ENCODE results near the gene KCNK4. TPM values are rescaled to one million over a fixed set of nuclear protein-coding genes. Genes with fewer than 3 reads are reported as not detected.

The KCNK4 gene
- total and polyA plus RNA-seq, 4 donors: 0.09 TPM; not detected in 3

DNA sequence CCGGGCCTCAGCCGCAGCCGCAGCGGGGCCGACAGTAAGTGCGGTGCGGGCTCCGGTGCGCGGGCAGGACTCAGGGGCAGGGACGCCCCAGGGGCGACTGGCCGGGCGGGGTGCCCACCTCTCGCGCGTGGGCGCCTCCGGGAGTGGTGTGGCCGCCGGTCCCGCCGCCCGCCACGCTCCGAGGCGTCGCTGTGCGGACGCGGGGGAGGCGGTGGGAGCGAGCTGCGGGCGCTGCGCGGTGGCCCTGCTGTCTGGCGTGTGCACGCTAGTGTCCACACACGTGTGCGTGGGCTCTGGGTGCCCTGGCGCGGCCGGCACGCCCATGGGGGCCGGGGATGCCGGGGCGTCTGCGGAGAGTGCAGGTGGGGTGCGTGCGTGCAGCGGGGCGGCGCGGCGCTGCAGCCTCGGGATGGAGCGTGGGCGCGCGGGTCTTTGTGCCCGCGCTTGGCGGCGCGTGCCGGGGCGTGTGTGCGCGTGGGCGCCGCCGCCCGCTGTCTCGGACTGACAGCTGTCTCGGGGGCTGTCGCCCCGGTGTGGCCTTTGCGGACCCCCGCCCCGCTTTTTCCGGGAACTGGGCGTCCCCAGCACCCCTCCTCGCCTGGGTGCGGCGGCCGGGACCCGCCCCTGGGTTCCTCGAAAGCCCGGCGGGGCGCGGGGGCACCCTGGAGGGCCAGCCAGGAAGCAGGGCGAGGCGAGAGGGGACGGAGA, 804 bp downstream of the KCNK4 start:
- Histone ChIP-seq H3K27me3 (ENCODE audit: control insufficient read depth in 3 of 3, insufficient read depth in 3 of 3, low read length in 2 of 3) (peaks cover 0 to 55% (median 45%) of the 10 kb centered on the region in 3 donors), H3K9ac (ENCODE audit: insufficient read depth in 1 of 2, low read length in 2 of 2) (no peak overlapping the region), H3K4me3 (peak overlapping the region; percentile 10), H3K9me3 (ENCODE audit: control insufficient read depth in 4 of 4, insufficient read depth in 3 of 4, low read length in 3 of 4) (peaks cover 0 to 5% (median 0%) of the 10 kb centered on the region in 4 donors), H3K36me3 (ENCODE audit: control insufficient read depth in 4 of 4, insufficient read depth in 4 of 4, low read length in 4 of 4) (peaks cover 0 to 3% (median 0%) of the 10 kb centered on the region in 4 donors), H3K27ac (ENCODE audit: low read depth in 1 of 2, low read length in 1 of 2) (no peak overlapping the region), H3K4me1 (ENCODE audit: control insufficient read depth in 5 of 5, insufficient read depth in 5 of 5, low read length in 5 of 5) (peaks cover 0 to 15% (median 0%) of the 10 kb centered on the region in 5 donors)
- 0 to 1% methylated on average over 60 to 96 of the region's 96 CpGs for WGBS, 2 donors
- no peak for DNase-seq
- ATAC-seq (ENCODE audit: insufficient read depth, low FRiP score): no peak
- TF ChIP-seq, protein P1, sequence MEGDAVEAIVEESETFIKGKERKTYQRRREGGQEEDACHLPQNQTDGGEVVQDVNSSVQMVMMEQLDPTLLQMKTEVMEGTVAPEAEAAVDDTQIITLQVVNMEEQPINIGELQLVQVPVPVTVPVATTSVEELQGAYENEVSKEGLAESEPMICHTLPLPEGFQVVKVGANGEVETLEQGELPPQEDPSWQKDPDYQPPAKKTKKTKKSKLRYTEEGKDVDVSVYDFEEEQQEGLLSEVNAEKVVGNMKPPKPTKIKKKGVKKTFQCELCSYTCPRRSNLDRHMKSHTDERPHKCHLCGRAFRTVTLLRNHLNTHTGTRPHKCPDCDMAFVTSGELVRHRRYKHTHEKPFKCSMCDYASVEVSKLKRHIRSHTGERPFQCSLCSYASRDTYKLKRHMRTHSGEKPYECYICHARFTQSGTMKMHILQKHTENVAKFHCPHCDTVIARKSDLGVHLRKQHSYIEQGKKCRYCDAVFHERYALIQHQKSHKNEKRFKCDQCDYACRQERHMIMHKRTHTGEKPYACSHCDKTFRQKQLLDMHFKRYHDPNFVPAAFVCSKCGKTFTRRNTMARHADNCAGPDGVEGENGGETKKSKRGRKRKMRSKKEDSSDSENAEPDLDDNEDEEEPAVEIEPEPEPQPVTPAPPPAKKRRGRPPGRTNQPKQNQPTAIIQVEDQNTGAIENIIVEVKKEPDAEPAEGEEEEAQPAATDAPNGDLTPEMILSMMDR (IDR thresholded peaks at IDR 0.05; ENCODE audit: control extremely low read depth, extremely low read depth): no peak

DNA sequence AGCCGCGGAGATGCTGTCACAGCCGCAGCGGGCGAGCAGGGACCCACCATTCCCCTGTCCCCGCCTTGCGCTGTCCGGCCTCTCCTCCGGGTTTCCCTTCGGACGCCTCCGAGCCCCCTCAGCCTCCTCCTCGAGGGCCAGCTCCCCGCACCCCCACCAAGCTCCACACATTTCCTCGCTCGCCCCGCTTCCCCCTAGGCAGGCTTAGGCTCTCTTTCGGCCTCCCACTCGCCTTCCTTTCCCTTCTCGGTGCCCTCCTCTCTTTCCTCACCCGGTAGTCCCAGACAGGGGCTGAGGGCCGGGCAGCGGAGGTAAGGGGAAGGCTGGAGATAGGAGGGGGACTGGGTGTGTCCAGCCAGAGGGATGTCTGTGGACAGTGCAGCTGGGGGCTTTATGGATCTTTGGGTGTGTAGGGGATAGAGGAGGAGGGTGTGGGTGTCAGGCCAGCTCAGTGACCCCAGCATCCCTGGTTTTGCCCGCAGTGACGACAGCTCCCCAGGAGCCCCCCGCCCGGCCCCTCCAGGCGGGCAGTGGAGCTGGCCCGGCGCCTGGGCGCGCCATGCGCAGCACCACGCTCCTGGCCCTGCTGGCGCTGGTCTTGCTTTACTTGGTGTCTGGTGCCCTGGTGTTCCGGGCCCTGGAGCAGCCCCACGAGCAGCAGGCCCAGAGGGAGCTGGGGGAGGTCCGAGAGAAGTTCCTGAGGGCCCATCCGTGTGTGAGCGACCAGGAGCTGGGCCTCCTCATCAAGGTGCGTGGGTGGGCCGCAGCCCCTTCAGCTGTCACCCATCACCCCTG, 1.6 kb downstream of the KCNK4 start:
- H3K27ac ChIP-seq (ENCODE audit: low read depth in 1 of 2, low read length in 1 of 2): no peak overlapping the region
- DNase-seq: peak in 1 of 3 donors; percentile 14
- peaks cover 0 to 63% (median 52%) of the 10 kb centered on the region in 3 donors for H3K27me3 ChIP-seq (ENCODE audit: control insufficient read depth in 3 of 3, insufficient read depth in 3 of 3, low read length in 2 of 3)
- ATAC-seq (ENCODE audit: insufficient read depth, low FRiP score): no peak
- H3K9me3 ChIP-seq (ENCODE audit: control insufficient read depth in 4 of 4, insufficient read depth in 3 of 4, low read length in 3 of 4): peaks cover 0 to 5% (median 0%) of the 10 kb centered on the region in 4 donors
- H3K36me3 ChIP-seq (ENCODE audit: control insufficient read depth in 4 of 4, insufficient read depth in 4 of 4, low read length in 4 of 4): peaks cover 0 to 1% (median 0%) of the 10 kb centered on the region in 4 donors
- no peak overlapping the region for H3K9ac ChIP-seq (ENCODE audit: insufficient read depth in 1 of 2, low read length in 2 of 2)
- peaks cover 0 to 15% (median under 1%) of the 10 kb centered on the region in 5 donors for H3K4me1 ChIP-seq (ENCODE audit: control insufficient read depth in 5 of 5, insufficient read depth in 5 of 5, low read length in 5 of 5)
- H3K4me3 ChIP-seq: no peak overlapping the region
- WGBS, 2 donors: 32 to 43% methylated on average over 35 to 42 of the region's 42 CpGs
- TF ChIP-seq, protein P1 (IDR thresholded peaks at IDR 0.05; ENCODE audit: control extremely low read depth, extremely low read depth): no peak

DNA sequence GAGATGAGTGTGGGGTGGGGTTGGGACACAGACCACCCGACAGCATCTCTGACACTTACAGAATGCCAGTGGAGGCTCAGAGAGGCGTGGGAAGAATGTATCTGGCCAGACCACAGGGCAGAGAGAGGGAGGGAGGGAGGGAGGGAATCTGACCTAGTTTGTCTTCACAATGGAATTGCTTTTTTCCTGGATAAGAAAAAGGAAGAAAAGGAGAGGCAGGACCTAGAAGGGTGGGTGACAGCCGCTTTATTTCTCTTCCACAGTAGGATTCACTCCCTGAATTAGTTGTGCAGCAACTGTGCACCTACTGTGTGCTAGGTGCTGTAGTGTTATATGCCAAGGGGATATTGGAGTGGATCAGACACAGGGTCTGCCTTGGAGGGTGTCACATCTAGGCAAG, 3.7 kb downstream of the KCNK4 start:
- Histone ChIP-seq H3K9me3 (ENCODE audit: control insufficient read depth in 4 of 4, insufficient read depth in 3 of 4, low read length in 3 of 4) (peaks cover 0 to 5% (median 0%) of the 10 kb centered on the region in 4 donors), H3K36me3 (ENCODE audit: control insufficient read depth in 4 of 4, insufficient read depth in 4 of 4, low read length in 4 of 4) (no peaks in the 10 kb centered on the region), H3K4me3 (no peak overlapping the region), H3K27ac (ENCODE audit: low read depth in 1 of 2, low read length in 1 of 2) (no peak overlapping the region), H3K4me1 (ENCODE audit: control insufficient read depth in 5 of 5, insufficient read depth in 5 of 5, low read length in 5 of 5) (peaks cover 0 to 20% (median 9%) of the 10 kb centered on the region in 5 donors), H3K9ac (ENCODE audit: insufficient read depth in 1 of 2, low read length in 2 of 2) (no peak overlapping the region), H3K27me3 (ENCODE audit: control insufficient read depth in 3 of 3, insufficient read depth in 3 of 3, low read length in 2 of 3) (peaks cover 0 to 80% (median 69%) of the 10 kb centered on the region in 3 donors)
- DNase-seq: no peak
- WGBS, 2 donors: 60 to 73% methylated on average over 3 of the region's 3 CpGs
- no peak for ATAC-seq (ENCODE audit: insufficient read depth, low FRiP score)
- TF ChIP-seq, protein P1 (IDR thresholded peaks at IDR 0.05; ENCODE audit: control extremely low read depth, extremely low read depth): no peak

Measured in lung (tissue), 12 donors.